Chondrocyte (in vitro differentiated cells): ENCODE data around the gene TAF5. TPM values are rescaled to one million over a fixed set of nuclear protein-coding genes. Genes with fewer than 3 reads are reported as not detected.
A peak's percentile ranks its signal among the peaks of the same experiment; 100 is the strongest.

Experiments used
- DNase-seq: peaks from one replicate; pipeline ENCODE4 v3.0.0; 2021; ENCODE audit warnings: mixed read lengths, low spot score
- H3K27ac Mint-ChIP-seq: one replicate; pipeline ENCODE4 v1.8.0; 2021; ENCODE audit warnings: mild to moderate bottlenecking, moderate library complexity, mixed read lengths; ENCODE audit not compliant: unreplicated experiment
- H3K27me3 Mint-ChIP-seq: 2 replicates; pipeline ENCODE4 v1.8.0; 2021; ENCODE audit warnings: low read depth, mixed read lengths
- H3K36me3 Mint-ChIP-seq: 2 replicates; pipeline ENCODE4 v1.8.0; 2021; ENCODE audit warnings: low read depth, mixed read lengths
- H3K4me1 Mint-ChIP-seq: 2 replicates; pipeline ENCODE4 v1.8.0; 2021; ENCODE audit warnings: low read depth, mild to moderate bottlenecking, mixed read lengths
- H3K4me3 Mint-ChIP-seq: one replicate; pipeline ENCODE4 v1.8.0; 2021; ENCODE audit warnings: mild to moderate bottlenecking, moderate library complexity, mixed read lengths; ENCODE audit not compliant: unreplicated experiment
- H3K9me3 Mint-ChIP-seq: 2 replicates; pipeline ENCODE4 v1.8.0; 2021; ENCODE audit warnings: low read depth, mixed read lengths
- total RNA-seq: library from RNA; stranded (reverse); gene quantifications from 3 replicates; pipeline ENCODE4 v1.2.1, GENCODE V29; 2021
- TF ChIP-seq, protein P1 (sequence below): fragments of 200-600 bp; sonication (generic); IDR thresholded peaks from 2 replicates; pipeline ENCODE4 v1.5.0; 2021; ENCODE audit warnings: antibody characterized with exemption, mild to moderate bottlenecking, moderate library complexity

TAF5 gene
- total RNA-seq, 1 donor from 2014 or later = 3.1 TPM

- DNase-seq = no peak
- H3K4me1 Mint-ChIP-seq = peaks cover 14% of the 10 kb centered on the region
- peak overlapping the region; percentile 87 for H3K27ac Mint-ChIP-seq
- H3K27me3 Mint-ChIP-seq = no peaks in the 10 kb centered on the region
- H3K4me3 Mint-ChIP-seq = peak overlapping the region; percentile 76
- TF ChIP-seq, protein P1, sequence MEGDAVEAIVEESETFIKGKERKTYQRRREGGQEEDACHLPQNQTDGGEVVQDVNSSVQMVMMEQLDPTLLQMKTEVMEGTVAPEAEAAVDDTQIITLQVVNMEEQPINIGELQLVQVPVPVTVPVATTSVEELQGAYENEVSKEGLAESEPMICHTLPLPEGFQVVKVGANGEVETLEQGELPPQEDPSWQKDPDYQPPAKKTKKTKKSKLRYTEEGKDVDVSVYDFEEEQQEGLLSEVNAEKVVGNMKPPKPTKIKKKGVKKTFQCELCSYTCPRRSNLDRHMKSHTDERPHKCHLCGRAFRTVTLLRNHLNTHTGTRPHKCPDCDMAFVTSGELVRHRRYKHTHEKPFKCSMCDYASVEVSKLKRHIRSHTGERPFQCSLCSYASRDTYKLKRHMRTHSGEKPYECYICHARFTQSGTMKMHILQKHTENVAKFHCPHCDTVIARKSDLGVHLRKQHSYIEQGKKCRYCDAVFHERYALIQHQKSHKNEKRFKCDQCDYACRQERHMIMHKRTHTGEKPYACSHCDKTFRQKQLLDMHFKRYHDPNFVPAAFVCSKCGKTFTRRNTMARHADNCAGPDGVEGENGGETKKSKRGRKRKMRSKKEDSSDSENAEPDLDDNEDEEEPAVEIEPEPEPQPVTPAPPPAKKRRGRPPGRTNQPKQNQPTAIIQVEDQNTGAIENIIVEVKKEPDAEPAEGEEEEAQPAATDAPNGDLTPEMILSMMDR = no peak
- H3K36me3 Mint-ChIP-seq = no peaks in the 10 kb centered on the region
- no peaks in the 10 kb centered on the region for H3K9me3 Mint-ChIP-seq
Observed at GRCh38 chr10:103367379-103367781, 396 bp upstream of the TAF5 start.

DNA sequence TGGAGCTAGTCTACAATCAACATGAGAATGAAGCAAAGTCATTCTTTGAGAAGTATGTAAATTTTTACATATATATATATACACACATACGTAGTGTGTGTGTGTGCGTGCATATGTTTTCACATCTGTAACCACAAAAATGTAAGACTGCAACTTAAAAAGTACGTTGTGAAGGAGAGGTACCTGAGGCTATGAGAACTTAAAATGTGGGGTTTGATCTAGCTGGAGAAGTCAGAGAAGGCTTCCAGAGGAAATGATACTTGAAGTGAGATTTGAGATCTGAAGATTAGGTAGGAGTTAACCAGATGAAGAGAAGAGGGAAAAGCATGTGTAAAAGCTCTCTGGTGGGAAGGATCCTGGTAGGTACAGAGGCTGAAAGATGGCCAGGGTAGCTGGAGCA lies 5.8 kb downstream of the TAF5 start:
- no peak overlapping the region for H3K4me3 Mint-ChIP-seq
- H3K27ac Mint-ChIP-seq = no peak overlapping the region
- no peaks in the 10 kb centered on the region for H3K9me3 Mint-ChIP-seq
- peaks cover 10% of the 10 kb centered on the region for H3K36me3 Mint-ChIP-seq
- H3K4me1 Mint-ChIP-seq = peaks cover 7% of the 10 kb centered on the region
- DNase-seq = no peak
- no peaks in the 10 kb centered on the region for H3K27me3 Mint-ChIP-seq
- TF ChIP-seq, protein P1 = no peak

GRCh38 chr10:103374263-103374662 lies 6.5 kb downstream of the TAF5 start:
- H3K4me1 Mint-ChIP-seq = peaks cover 3% of the 10 kb centered on the region
- peaks cover 10% of the 10 kb centered on the region for H3K36me3 Mint-ChIP-seq
- H3K9me3 Mint-ChIP-seq = no peaks in the 10 kb centered on the region
- TF ChIP-seq, protein P1 = no peak
- H3K4me3 Mint-ChIP-seq = no peak overlapping the region
- no peak overlapping the region for H3K27ac Mint-ChIP-seq
- H3K27me3 Mint-ChIP-seq = no peaks in the 10 kb centered on the region
- no peak for DNase-seq

- no peak overlapping the region for H3K4me3 Mint-ChIP-seq
- TF ChIP-seq, protein P1 = no peak
Observed at GRCh38 chr10:103382769-103383168, 15.0 kb downstream of the TAF5 start.

GRCh38 chr10:103394180-103394579 lies 26.4 kb downstream of the TAF5 start:
- Mint-ChIP-seq H3K9me3 (no peaks in the 10 kb centered on the region), H3K4me1 (peaks cover 47% of the 10 kb centered on the region), H3K27me3 (no peaks in the 10 kb centered on the region), H3K27ac (peak overlapping the region; percentile 32), H3K36me3 (peaks cover 7% of the 10 kb centered on the region), H3K4me3 (no peak overlapping the region)
- DNase-seq = no peak
- TF ChIP-seq, protein P1 = no peak

More at GRCh38 chr10:103382769-103383168, 15.0 kb downstream of the TAF5 start:
- H3K36me3 Mint-ChIP-seq = peaks cover 7% of the 10 kb centered on the region
- H3K27ac Mint-ChIP-seq = no peak overlapping the region
- no peaks in the 10 kb centered on the region for H3K27me3 Mint-ChIP-seq
- no peaks in the 10 kb centered on the region for H3K4me1 Mint-ChIP-seq
- no peak for DNase-seq
- no peaks in the 10 kb centered on the region for H3K9me3 Mint-ChIP-seq
